Stomach (tissue), 4 donors: ENCODE measurements around the gene SRCIN1.

Experiments used
- POLR2A ChIP-seq, 4 donors: fragments of 450-650 bp; IDR thresholded peaks; one replicate each; pipeline ENCODE4 v1.6.1; 2016; ENCODE audit warnings: antibody characterized with exemption in 4 of 4, control low read depth in 2 of 4, mild to moderate bottlenecking in 1 of 4, moderate library complexity in 1 of 4
- TF ChIP-seq, protein P1 (sequence below), 7 experiments: fragments of 450-650 bp in 4 of 7; fragments of 200-600 bp in 3 of 7; sonication (generic) in 3 of 7; IDR thresholded peaks; one replicate each; pipeline ENCODE4 v1.5.1; 2016 to 2019; ENCODE audit warnings: antibody characterized with exemption in 7 of 7, control low read depth in 2 of 7, mild to moderate bottlenecking in 1 of 7

DNA sequence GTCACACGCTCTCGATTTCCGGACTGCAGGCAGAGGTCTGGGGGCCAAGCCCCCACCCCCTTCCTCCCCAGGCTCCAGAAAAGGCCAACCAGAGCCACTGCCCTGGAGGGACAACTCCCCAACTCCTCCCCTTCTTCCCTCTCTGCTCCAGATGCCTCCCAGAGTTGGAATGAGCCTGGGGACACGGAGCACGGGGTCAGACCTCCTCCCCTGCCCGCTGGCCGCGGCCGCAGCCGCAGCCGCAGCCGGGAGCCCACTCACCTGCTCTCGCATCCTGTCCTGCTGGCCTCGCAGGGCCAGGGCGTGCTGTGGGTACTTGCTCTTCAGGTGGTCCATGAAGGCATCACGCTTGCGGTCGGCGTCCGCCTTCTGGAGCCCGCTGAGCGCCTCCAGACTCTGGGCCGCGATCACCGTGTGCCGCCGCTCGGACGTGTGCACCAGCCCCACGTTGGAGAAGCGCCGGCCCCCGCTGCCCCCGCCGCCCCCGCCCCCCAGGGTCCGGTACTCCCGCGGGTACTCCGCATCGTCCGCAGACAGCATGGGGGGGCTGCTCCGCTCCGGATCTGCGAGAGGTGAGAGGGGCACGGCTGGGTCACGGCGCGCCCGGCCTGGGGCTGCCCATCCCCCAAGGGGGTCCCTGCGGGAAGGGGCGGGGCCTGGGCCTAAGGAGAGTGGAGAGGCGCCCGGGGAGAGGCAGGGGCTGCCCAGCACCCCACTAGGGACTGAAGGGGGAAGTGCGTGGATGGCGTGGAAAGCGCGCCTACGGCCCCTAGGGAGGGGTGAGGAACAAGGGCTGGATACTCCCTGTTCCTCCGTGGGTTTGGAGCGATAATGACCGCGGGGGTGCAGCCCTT is 27.3 kb downstream of the SRCIN1 start:
- no peak for TF ChIP-seq POLR2A (IDR thresholded peaks at IDR 0.05)
- TF ChIP-seq, protein P1, sequence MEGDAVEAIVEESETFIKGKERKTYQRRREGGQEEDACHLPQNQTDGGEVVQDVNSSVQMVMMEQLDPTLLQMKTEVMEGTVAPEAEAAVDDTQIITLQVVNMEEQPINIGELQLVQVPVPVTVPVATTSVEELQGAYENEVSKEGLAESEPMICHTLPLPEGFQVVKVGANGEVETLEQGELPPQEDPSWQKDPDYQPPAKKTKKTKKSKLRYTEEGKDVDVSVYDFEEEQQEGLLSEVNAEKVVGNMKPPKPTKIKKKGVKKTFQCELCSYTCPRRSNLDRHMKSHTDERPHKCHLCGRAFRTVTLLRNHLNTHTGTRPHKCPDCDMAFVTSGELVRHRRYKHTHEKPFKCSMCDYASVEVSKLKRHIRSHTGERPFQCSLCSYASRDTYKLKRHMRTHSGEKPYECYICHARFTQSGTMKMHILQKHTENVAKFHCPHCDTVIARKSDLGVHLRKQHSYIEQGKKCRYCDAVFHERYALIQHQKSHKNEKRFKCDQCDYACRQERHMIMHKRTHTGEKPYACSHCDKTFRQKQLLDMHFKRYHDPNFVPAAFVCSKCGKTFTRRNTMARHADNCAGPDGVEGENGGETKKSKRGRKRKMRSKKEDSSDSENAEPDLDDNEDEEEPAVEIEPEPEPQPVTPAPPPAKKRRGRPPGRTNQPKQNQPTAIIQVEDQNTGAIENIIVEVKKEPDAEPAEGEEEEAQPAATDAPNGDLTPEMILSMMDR (IDR thresholded peaks at IDR 0.05), result no peak
